HG03520 (cell line): ENCODE results near the gene USP20.

Experiments used
- ATAC-seq: cut with Tn5 transposase; IDR thresholded peaks from one replicate; pipeline ENCODE4 v1.9.1; 2021; ENCODE audit warnings: mild to moderate bottlenecking, moderate library complexity; ENCODE audit not compliant: unreplicated experiment

USP20 gene

GRCh38 chr9:129822898-129823541 is 12.2 kb upstream of the USP20 start:
- no peak for ATAC-seq

DNA sequence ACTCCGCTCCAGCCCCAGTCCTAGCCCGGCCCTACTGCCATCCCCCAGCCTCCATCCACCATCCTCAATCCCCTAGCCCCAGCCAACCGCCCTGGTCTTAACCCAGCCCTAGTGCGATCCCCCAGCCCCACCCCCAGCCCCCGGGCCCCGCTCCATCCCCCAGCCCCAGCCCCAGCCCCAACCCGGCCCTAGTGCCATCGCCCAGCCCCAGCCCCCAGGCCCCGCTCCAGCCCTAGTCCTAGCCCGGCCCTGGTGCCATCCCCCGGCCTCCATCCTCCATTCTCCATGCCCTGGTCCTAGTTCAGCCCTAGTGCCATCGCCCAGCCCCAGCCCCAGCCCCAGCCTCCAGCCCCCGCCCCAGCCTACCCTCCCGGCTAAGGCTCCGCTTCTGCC is 11.7 kb upstream of the USP20 start:
- peak; percentile 7 for ATAC-seq

DNA sequence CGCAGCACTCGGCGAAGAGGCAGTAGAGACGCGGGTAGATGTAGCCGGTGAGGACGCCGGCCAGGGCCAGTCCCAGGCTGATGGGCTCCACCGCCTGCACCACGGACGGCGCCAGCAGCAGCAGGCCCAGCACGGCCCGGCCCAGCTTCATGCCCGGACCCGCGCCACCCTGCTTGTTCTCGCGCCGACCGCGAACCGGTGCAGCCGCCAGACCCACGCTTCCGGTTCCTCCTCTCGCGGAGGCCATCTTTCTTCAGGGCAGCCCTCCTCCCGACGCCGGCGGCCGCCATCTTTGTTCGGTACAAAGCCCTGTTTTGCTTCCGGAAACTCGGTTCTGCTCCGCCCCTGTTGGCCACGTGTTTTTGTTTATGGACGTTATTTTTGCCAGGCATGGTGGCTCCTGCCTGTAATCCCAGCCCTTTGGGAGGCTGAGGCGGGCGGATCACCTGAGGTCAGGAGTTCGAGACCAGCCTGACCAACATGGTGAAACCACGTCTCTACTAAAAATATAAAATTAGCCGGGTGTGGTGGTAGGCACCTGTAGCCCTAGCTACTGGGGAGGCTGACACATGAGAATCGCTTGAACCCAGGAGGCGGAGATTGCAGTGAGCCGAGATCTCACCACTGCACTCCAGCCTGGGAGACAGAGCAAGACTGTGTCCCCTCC is 11.2 kb upstream of the USP20 start, which contains the start of gene TOR1A:
Gene TOR1A (minus strand): TSS at position 202 of the 667 bp plus-strand sequence. CDS start 51 bp downstream, at position 151.
- ATAC-seq = peak; percentile 87

GRCh38 chr9:129826344-129826743 is 8.9 kb upstream of the USP20 start:
- no peak for ATAC-seq

GRCh38 chr9:129826759-129827158 is 8.5 kb upstream of the USP20 start:
- ATAC-seq = no peak

- no peak for ATAC-seq
Observed at GRCh38 chr9:129828051-129828450, 7.2 kb upstream of the USP20 start.

DNA sequence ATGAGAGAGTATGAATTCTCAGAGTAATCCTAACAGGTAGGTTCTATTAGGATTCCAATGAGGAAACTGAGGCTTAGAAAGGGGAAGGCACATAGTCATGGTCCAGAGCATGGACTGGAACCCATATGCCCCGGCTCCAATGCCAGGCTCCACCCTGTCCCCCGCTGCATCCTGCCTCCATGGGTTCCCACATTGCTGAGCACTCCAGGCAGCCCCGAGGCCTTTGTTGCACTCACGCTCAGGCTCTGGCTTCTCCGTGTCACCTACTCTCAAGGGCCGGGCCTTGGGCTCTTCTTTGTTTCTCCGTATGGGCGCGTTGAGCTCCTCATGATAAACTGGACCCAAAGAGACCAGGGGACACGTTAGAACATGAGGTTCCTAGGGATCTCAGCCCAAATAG is 6.3 kb upstream of the USP20 start:
- ATAC-seq = no peak

DNA sequence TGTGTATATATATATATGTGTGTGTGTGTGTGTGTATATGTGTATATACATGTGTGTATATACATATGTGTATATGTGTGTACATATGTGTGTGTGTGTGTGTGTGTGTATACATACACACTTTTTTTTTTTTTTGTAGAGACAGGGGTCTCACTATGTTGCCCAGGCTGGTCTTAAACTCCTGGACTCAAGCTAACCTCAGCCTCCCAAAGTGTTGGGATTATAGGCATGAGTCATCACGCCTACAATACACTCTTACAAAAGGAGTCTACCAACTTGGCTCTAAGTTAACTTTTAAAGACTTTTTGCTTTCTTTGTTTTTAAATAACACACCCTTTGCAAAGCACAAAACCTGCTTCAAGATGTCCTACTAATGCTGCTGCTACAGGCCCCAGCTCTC is 2.3 kb upstream of the USP20 start:
- no peak for ATAC-seq

DNA sequence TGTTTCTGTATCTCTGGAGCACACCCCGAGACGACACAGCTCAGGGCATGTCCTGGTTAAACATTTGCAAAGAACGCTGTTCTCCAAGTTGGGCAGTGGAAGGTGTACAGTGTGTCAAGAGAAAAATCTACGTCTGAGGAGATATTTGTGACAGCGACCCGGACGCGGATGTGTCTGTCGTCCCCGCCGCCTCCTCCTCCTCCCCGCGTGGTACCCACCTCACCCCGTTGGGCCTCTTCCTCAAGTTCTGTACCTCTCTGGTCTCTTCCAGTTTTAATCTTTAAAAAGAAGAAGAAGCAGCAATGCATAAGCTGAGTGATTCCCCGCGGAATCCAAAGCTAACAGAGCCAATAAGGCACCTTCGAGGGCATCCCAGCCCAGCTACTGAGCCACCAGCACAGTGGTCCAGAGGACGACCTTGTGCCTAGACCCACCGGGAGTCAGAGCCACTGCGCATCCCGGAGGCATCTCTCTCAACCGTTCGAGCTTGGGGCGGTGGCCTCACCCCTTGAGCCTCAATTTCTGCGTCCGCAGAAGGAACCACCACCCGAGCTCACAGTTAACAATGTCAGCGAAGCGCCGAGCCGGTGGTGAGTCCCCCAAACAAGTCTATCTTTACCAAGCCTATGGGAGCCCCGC is 650 bp upstream of the USP20 start:
- no peak for ATAC-seq

DNA sequence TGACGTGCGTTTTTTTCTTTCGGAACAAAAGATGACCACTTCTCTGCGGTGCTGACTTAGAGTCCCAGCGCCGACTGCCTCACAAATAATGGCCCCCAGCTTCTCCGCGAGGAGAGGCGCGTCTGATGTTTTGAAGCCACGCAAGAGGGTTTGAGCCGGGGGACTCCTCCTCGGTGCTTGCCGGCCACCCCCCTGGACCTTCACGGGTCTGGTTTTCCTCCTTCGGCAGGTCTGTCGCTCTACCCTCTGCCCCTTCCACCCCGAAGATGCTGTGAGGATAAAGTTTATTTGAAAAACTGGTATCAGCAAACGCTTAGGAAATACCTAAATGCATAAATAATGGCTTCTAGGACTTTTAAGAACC is 584 bp downstream of the USP20 start:
- ATAC-seq = no peak

DNA sequence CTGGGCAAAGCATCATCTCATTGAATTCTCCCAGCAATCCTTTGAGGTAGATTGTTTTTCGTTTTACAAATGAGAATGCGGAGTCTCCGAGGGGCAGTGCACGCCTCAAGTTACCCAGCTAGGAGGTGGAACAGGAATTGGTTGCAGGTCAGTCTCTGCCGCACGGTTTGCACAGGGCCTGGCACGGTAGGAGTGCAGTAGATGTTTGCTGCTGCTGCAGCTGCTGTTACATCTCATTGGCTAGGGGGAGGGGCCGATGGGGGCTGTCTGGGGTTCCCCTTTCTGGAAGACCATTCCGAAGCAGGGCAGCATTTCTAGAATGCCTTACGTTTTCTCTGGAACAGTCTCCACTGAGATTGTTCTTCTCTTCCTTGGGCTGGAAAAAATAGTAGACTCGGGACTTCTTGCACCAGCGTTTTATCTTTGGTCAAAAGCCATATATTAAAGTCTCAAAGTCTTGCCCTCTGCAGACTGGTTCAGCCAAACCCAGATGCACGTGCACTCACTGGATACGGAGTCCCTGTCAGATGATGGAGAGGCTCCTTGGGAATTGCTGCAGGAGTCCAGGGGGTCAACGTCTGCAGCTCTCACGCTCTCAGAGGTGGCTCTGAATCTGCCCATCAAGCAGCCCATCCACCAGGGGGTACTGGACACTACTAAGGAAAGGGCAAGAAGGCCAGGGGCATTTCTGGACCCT is 1.2 kb downstream of the USP20 start:
- ATAC-seq = no peak

- no peak for ATAC-seq
Observed at GRCh38 chr9:129838707-129839259, 3.5 kb downstream of the USP20 start.

DNA sequence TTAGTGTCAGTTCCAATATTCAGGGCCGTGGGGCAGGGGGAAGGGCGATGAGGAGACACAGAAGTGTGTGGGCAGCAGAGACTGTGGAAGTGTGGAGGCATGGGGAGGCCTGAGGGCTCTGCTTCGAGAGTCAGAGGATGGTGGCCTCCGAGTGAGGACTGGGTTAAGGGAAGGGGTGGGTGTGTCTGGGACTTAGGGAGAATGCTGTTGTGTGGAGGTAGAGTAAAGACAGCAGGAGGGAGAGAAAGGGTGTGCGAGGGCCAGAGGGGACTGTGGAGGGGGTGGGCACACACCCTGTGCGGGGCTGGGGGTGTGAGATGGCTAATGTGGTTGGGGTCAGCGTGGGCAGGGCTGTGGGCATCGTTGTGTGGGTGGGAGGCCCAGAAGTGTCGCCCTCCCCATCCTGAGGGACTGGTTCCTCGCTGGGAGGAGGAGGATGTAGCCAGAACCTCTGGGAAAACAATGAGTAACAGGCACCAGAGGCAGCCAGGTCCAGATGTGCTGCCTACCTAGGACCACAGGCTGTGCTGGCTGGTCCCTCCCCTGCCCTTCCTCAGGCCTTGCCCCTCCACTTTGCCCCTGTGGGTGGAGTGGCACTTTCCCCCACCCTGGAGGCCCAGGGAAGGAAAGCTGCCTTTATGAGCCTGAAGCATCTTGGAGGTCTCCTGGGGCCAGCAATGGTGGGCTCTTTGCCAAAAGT is 4.2 kb downstream of the USP20 start:
- ATAC-seq = no peak

DNA sequence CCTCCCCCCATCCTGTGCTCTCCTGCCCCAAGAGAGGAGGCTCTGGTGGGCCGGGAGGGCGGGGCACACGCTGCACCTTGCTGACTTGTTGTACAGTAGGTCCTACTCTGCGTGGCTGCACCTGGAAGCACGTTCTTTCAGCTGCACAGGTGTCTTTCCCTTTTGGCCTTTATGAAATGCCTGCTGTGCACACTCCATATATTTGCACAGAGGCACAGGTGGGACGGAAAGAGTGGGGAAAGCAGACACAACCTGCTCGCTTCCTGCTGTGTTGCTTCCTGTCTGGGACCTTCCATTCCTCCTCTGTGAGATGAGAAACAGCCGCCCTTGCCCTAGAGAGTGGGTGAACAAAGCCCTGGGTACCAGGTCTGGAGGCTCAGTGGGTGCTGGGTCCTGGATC is 4.8 kb downstream of the USP20 start:
- ATAC-seq = no peak

- no peak for ATAC-seq
Observed at GRCh38 chr9:129841071-129841470, 5.8 kb downstream of the USP20 start.

- ATAC-seq = no peak
Observed at GRCh38 chr9:129845373-129845772, 10.1 kb downstream of the USP20 start.

DNA sequence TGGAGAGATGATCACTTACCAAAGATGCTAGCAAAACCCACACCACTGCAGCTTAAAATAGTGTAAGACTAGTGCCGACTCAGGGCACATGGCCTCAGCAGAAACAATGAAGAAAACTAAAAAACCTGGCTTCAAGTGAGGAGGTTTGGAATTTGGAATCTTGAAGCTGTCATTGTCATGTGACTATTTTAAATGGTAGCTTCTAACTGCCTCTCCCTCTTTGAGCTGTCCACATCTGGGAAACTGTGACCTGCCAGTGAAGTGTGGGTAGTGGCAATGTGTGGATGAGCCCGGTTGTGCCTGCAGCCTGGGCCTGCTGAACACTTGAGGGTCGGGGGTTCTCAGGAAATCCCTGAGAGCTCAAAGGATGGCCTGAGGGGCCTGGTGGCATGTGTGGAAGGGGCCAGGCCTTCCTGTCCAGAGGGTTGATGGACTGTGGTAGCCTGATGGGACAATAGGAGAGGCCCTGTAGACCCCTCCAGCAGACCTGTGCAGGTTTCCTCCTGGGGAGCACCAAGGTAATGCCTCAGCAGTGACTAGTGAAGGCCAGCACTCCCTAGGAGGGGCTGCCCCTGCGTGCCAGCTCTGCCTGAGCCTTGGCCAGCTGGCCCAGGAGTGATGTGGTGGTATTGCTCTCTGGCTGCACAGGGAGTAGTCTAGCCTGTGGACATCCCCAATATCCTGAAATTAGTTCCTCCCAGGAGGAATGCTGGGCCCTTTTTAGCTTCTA is 13.6 kb downstream of the USP20 start:
- no peak for ATAC-seq

DNA sequence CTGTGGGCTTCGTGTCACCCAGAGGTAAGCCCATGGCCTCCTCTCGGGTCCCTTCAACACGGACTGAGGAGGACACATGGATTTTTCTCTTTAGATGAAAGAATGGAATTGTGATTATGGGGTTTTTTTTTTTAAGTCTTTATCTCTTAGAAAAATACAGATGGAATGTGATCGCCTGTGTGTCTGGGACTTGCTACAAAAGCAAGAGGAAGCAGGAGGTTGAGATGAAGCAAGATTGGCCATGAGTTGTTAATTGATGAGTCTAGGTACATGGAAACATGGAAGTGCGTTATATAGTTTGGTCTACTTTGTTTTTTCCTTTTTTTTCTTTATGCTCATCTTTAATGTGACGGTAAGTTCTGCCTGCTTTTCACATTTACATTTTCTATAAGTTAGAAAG is 14.6 kb downstream of the USP20 start:
- ATAC-seq = no peak

GRCh38 chr9:129850821-129851550 is 15.7 kb downstream of the USP20 start:
- no peak for ATAC-seq
